H9 (cell line): Measurements from ENCODE around the gene UTP25. TPM values are rescaled to one million over a fixed set of nuclear protein-coding genes. Genes with fewer than 3 reads are reported as not detected.
A peak's percentile ranks its signal among the peaks of the same experiment; 100 is the strongest.

ENCODE experiments used
- DNase-seq: peaks from one replicate; pipeline ENCODE4 v3.0.0-alpha.2; 2017
- H2AFZ ChIP-seq: one replicate; pipeline ENCODE4 v1.6.1; 2013; ENCODE audit warnings: mild to moderate bottlenecking, low read length, control low read depth, moderate library complexity
- H2AK5ac ChIP-seq: 2 replicates; pipeline ENCODE4 v1.6.1; 2013; ENCODE audit warnings: low read length, control low read depth, mixed read lengths; ENCODE audit not compliant: insufficient read length
- H2BK120ac ChIP-seq: one replicate; pipeline ENCODE4 v1.6.1; 2013; ENCODE audit warnings: low read depth, mild to moderate bottlenecking, low read length, control low read depth, inconsistent platforms; ENCODE audit not compliant: poor library complexity, severe bottlenecking
- H2BK12ac ChIP-seq: 2 replicates; pipeline ENCODE4 v1.6.1; 2013; ENCODE audit warnings: low read length, control low read depth, mixed read lengths, low read depth; ENCODE audit not compliant: insufficient read length
- H2BK15ac ChIP-seq: 2 replicates; pipeline ENCODE4 v1.6.1; 2013; ENCODE audit warnings: low read depth, low read length, control low read depth
- H2BK20ac ChIP-seq: one replicate; pipeline ENCODE4 v1.6.1; 2013; ENCODE audit warnings: low read depth, mild to moderate bottlenecking, low read length, control low read depth, inconsistent platforms; ENCODE audit not compliant: poor library complexity, severe bottlenecking
- H2BK5ac ChIP-seq: 2 replicates; pipeline ENCODE4 v1.6.1; 2013; ENCODE audit warnings: low read length, control low read depth, mixed read lengths; ENCODE audit not compliant: insufficient read length
- H3K14ac ChIP-seq: 2 replicates; pipeline ENCODE4 v1.6.1; 2013; ENCODE audit warnings: low read length, control low read depth; ENCODE audit not compliant: insufficient read depth
- H3K18ac ChIP-seq: 2 replicates; pipeline ENCODE4 v1.6.1; 2013; ENCODE audit warnings: low read depth, mild to moderate bottlenecking, mixed read lengths, low read length, control low read depth; ENCODE audit not compliant: insufficient read length
- H3K23ac ChIP-seq: 2 replicates; pipeline ENCODE4 v1.6.1; 2013; ENCODE audit warnings: low read length, control low read depth, mixed read lengths, low read depth; ENCODE audit not compliant: insufficient read length
- H3K23me2 ChIP-seq: 2 replicates; pipeline ENCODE4 v1.6.1; 2013; ENCODE audit warnings: low read depth, mild to moderate bottlenecking, mixed read lengths, low read length, control low read depth; ENCODE audit not compliant: insufficient read length, poor library complexity, severe bottlenecking
- H3K27ac ChIP-seq: 2 replicates; pipeline ENCODE4 v1.5.1; 2013; ENCODE audit warnings: low read length, control low read depth, mixed read lengths, low read depth; ENCODE audit not compliant: insufficient read length
- H3K27me3 ChIP-seq: 2 replicates; pipeline ENCODE4 v1.6.1; 2013; ENCODE audit warnings: low read length, control low read depth, inconsistent platforms; ENCODE audit not compliant: insufficient read depth
- H3K4ac ChIP-seq: 2 replicates; pipeline ENCODE4 v1.6.1; 2013; ENCODE audit warnings: low read depth, mild to moderate bottlenecking, control low read depth, inconsistent platforms, low read length, moderate library complexity
- H3K4me1 ChIP-seq: 2 replicates; pipeline ENCODE4 v1.6.1; 2013; ENCODE audit warnings: low read length, control low read depth, inconsistent platforms; ENCODE audit not compliant: insufficient read depth
- H3K4me2 ChIP-seq: 2 replicates; pipeline ENCODE4 v1.6.1; 2013; ENCODE audit warnings: low read length, control low read depth, mixed read lengths; ENCODE audit not compliant: insufficient read length, insufficient read depth
- H3K56ac ChIP-seq: 2 replicates; pipeline ENCODE4 v1.6.1; 2013; ENCODE audit warnings: low read depth, mild to moderate bottlenecking, mixed read lengths, low read length, control low read depth; ENCODE audit not compliant: insufficient read length
- H3K79me1 ChIP-seq: 2 replicates; pipeline ENCODE4 v1.6.1; 2013; ENCODE audit warnings: low read depth, mild to moderate bottlenecking, moderate library complexity, low read length, control low read depth, inconsistent platforms; ENCODE audit not compliant: insufficient read depth, poor library complexity, severe bottlenecking
- H3K79me2 ChIP-seq: 2 replicates; pipeline ENCODE4 v1.6.1; 2013; ENCODE audit warnings: low read length, control low read depth, inconsistent platforms; ENCODE audit not compliant: insufficient read depth
- H3K9ac ChIP-seq: 2 replicates; pipeline ENCODE4 v1.6.1; 2013; ENCODE audit warnings: low read length, control low read depth, mixed read lengths; ENCODE audit not compliant: insufficient read length; ENCODE audit errors: extremely low read depth
- H3K9me3 ChIP-seq: one replicate; pipeline ENCODE4 v1.6.1; 2013; ENCODE audit warnings: low read depth, low read length, inconsistent platforms; ENCODE audit not compliant: control insufficient read depth
- H3T11ph ChIP-seq: one replicate; pipeline ENCODE4 v1.6.1; 2013; ENCODE audit warnings: mild to moderate bottlenecking, low read length, control low read depth, inconsistent platforms
- H4K20me1 ChIP-seq: one replicate; pipeline ENCODE4 v1.6.1; 2013; ENCODE audit not compliant: control insufficient read depth, insufficient read length, insufficient read depth
- H4K5ac ChIP-seq: 2 replicates; pipeline ENCODE4 v1.6.1; 2013; ENCODE audit warnings: low read depth, mild to moderate bottlenecking, mixed read lengths, low read length, control low read depth; ENCODE audit not compliant: insufficient read length
- H4K8ac ChIP-seq: replicated peaks from 2 replicates; pipeline ENCODE4 v1.6.1; 2013; ENCODE audit warnings: low read length, control low read depth, mixed read lengths, low read depth; ENCODE audit not compliant: insufficient read length
- H4K91ac ChIP-seq: 2 replicates; pipeline ENCODE4 v1.6.1; 2013; ENCODE audit warnings: low read depth, mild to moderate bottlenecking, moderate library complexity, mixed read lengths, low read length, control low read depth; ENCODE audit not compliant: insufficient read length
- H3K27ac Mint-ChIP-seq, 3 experiments: 2 replicates in 2 of 3; 3 replicates in 1 of 3; pipeline ENCODE4 v1.8.0; 2020 to 2021; ENCODE audit warnings: mixed read lengths in 3 of 3, mild to moderate bottlenecking in 1 of 3, moderate library complexity in 1 of 3
- H3K27me3 Mint-ChIP-seq: 2 replicates; pipeline ENCODE4 v1.8.0; 2021; ENCODE audit warnings: low read depth, mild to moderate bottlenecking, moderate library complexity, mixed read lengths
- H3K36me3 Mint-ChIP-seq, 3 experiments: 2 replicates in 2 of 3; 3 replicates in 1 of 3; pipeline ENCODE4 v1.8.0; 2020 to 2021; ENCODE audit warnings: low read depth in 3 of 3, mixed read lengths in 3 of 3; ENCODE audit not compliant: insufficient read depth in 1 of 3
- H3K4me1 Mint-ChIP-seq, 2 experiments: 2 replicates each; pipeline ENCODE4 v1.8.0; 2020; ENCODE audit warnings: mixed read lengths in 2 of 2
- H3K4me3 Mint-ChIP-seq, 2 experiments: 2 replicates in 1 of 2; 3 replicates in 1 of 2; pipeline ENCODE4 v1.8.0; 2020 to 2021; ENCODE audit warnings: mild to moderate bottlenecking in 2 of 2, mixed read lengths in 2 of 2, moderate library complexity in 1 of 2
- H3K9me3 Mint-ChIP-seq, 2 experiments: 2 replicates in 1 of 2; 3 replicates in 1 of 2; pipeline ENCODE4 v1.8.0; 2020; ENCODE audit warnings: mild to moderate bottlenecking in 2 of 2, mixed read lengths in 2 of 2, moderate library complexity in 1 of 2
- CTCF ChIP-seq: fragments of 200-600 bp; sonication (generic); conservative IDR thresholded peaks from 3 replicates; pipeline ENCODE4 v1.8.0; 2021; ENCODE audit warnings: antibody characterized with exemption, mild to moderate bottlenecking
- WGBS: extraction: QIAGEN DNeasy Blood & Tissue Kit; methylation state at CpG from one replicate; pipeline ENCODE4 v1.1.7; 2013; ENCODE audit warnings: missing lambda C conversion rate, low lambda C conversion rate, mixed read lengths; ENCODE audit not compliant: insufficient read length; ENCODE audit errors: extremely low coverage; 5-methylcytosine and 5-hydroxymethylcytosine counted together
- total RNA-seq: library from RNA; stranded (reverse); gene quantifications from 2 replicates; pipeline ENCODE4 v1.2.1, GENCODE V29; 2021

Gene UTP25
- total RNA-seq, 1 experiment from 2014 or later: 12.9 TPM

- Histone ChIP-seq H4K20me1 (no peaks in the 10 kb centered on the region), H3K23me2 (peaks cover 8% of the 10 kb centered on the region), H4K8ac (no peak overlapping the region), H3K18ac (no peak overlapping the region), H3K23ac (no peak overlapping the region), H3K27me3 (no peaks in the 10 kb centered on the region), H2BK5ac (no peak overlapping the region), H2BK20ac (no peak overlapping the region), H2AFZ (no peak overlapping the region), H2AK5ac (no peak overlapping the region), H3K4me2 (no peak overlapping the region), H3K14ac (no peak overlapping the region), H3T11ph (no peak overlapping the region), H3K4me1 (no peaks in the 10 kb centered on the region), H2BK15ac (no peak overlapping the region), H3K9me3 (no peaks in the 10 kb centered on the region), H2BK120ac (no peak overlapping the region), H3K9ac (no peak overlapping the region), H3K56ac (no peak overlapping the region), H3K79me2 (no peaks in the 10 kb centered on the region), H3K4ac (no peak overlapping the region), H2BK12ac (no peak overlapping the region), H4K5ac (no peak overlapping the region), H3K79me1 (no peaks in the 10 kb centered on the region), H3K27ac (no peak overlapping the region), H4K91ac (no peak overlapping the region)
- DNase-seq: no peak
- no peak for TF ChIP-seq CTCF
- Mint-ChIP-seq H3K36me3 (peaks cover 0 to 3% (median 3%) of the 10 kb centered on the region in 3 experiments; a peak in 4 of 7 replicates), H3K4me3 (no peak overlapping the region; a peak in 1 of 5 replicates), H3K4me1 (peaks cover 21 to 22% of the 10 kb centered on the region in 2 experiments), H3K27ac (0 out of 7 replicates have a peak overlapping the region, but pooled peaks of 1 of the 3 experiments have one; percentile 76), H3K9me3 (no peaks in the 10 kb centered on the region), H3K27me3 (peaks cover 2% of the 10 kb centered on the region)
- WGBS: no CpG with 5 or more reads among the region's 5 CpGs
These were observed 26.6 kb upstream of the UTP25 start for GRCh38 chr1:209800984-209801834.
